ENCODE results near the gene TPH2. TPM values are rescaled to one million over a fixed set of nuclear protein-coding genes. Genes with fewer than 3 reads are reported as not detected.

The TPH2 gene
- polyA plus RNA-seq, 4 donors = 0.03 TPM; not detected in 3

- DNase-seq = no peak
- 83 to 91% (median 86%) methylated on average over 1 of the region's 1 CpG for WGBS, 3 donors
- Histone ChIP-seq H3K9me3 (ENCODE audit: control insufficient read depth in 2 of 2, insufficient read depth in 1 of 2, low read depth in 1 of 2, low read length in 1 of 2) (no peaks in the 10 kb centered on the region), H3K36me3 (ENCODE audit: control insufficient read depth in 3 of 3, insufficient read depth in 2 of 3, low read depth in 1 of 3, low read length in 3 of 3) (no peaks in the 10 kb centered on the region), H3K27me3 (ENCODE audit: control insufficient read depth in 3 of 3, insufficient read depth in 3 of 3, low read length in 3 of 3) (peaks cover 0 to 4% (median 0%) of the 10 kb centered on the region in 3 donors), H3K4me1 (ENCODE audit: control insufficient read depth in 3 of 3, insufficient read depth in 2 of 3, low read depth in 1 of 3, low read length in 2 of 3) (no peaks in the 10 kb centered on the region), H3K4me3 (ENCODE audit: low read depth in 1 of 3, low read length in 3 of 3) (no peak overlapping the region), H3K27ac (ENCODE audit: low read depth in 1 of 3, low read length in 2 of 3) (no peak overlapping the region)
- FAIRE-seq = no peak
Observed at GRCh38 chr12:71969330-71969729, 30.7 kb downstream of the TPH2 start.

GRCh38 chr12:71970031-71970430 is 31.4 kb downstream of the TPH2 start:
- H3K27me3 ChIP-seq (ENCODE audit: control insufficient read depth in 3 of 3, insufficient read depth in 3 of 3, low read length in 3 of 3) = peaks cover 0 to 4% (median 0%) of the 10 kb centered on the region in 3 donors
- no peak for FAIRE-seq
- DNase-seq = no peak
- no peaks in the 10 kb centered on the region for H3K36me3 ChIP-seq (ENCODE audit: control insufficient read depth in 3 of 3, insufficient read depth in 2 of 3, low read depth in 1 of 3, low read length in 3 of 3)
- no peak overlapping the region for H3K27ac ChIP-seq (ENCODE audit: low read depth in 1 of 3, low read length in 2 of 3)
- 55 to 68% (median 58%) methylated on average over 5 of the region's 5 CpGs for WGBS, 3 donors
- no peaks in the 10 kb centered on the region for H3K9me3 ChIP-seq (ENCODE audit: control insufficient read depth in 2 of 2, insufficient read depth in 1 of 2, low read depth in 1 of 2, low read length in 1 of 2)
- no peaks in the 10 kb centered on the region for H3K4me1 ChIP-seq (ENCODE audit: control insufficient read depth in 3 of 3, insufficient read depth in 2 of 3, low read depth in 1 of 3, low read length in 2 of 3)
- H3K4me3 ChIP-seq (ENCODE audit: low read depth in 1 of 3, low read length in 3 of 3) = no peak overlapping the region

- H3K36me3 ChIP-seq (ENCODE audit: control insufficient read depth in 3 of 3, insufficient read depth in 2 of 3, low read depth in 1 of 3, low read length in 3 of 3) = no peaks in the 10 kb centered on the region
- FAIRE-seq (no peak), DNase-seq (no peak)
- H3K27ac ChIP-seq (ENCODE audit: low read depth in 1 of 3, low read length in 2 of 3) = no peak overlapping the region
- H3K9me3 ChIP-seq (ENCODE audit: control insufficient read depth in 2 of 2, insufficient read depth in 1 of 2, low read depth in 1 of 2, low read length in 1 of 2) = no peaks in the 10 kb centered on the region
- peaks cover 0 to 4% (median 0%) of the 10 kb centered on the region in 3 donors for H3K27me3 ChIP-seq (ENCODE audit: control insufficient read depth in 3 of 3, insufficient read depth in 3 of 3, low read length in 3 of 3)
- no peaks in the 10 kb centered on the region for H3K4me1 ChIP-seq (ENCODE audit: control insufficient read depth in 3 of 3, insufficient read depth in 2 of 3, low read depth in 1 of 3, low read length in 2 of 3)
- 52 to 64% (median 59%) methylated on average over 4 of the region's 4 CpGs for WGBS, 3 donors
- H3K4me3 ChIP-seq (ENCODE audit: low read depth in 1 of 3, low read length in 3 of 3) = no peak overlapping the region
Observed at GRCh38 chr12:71972441-71973074, 33.9 kb downstream of the TPH2 start.

- DNase-seq (no peak), FAIRE-seq (no peak)
- Histone ChIP-seq H3K9me3 (ENCODE audit: control insufficient read depth in 2 of 2, insufficient read depth in 1 of 2, low read depth in 1 of 2, low read length in 1 of 2) (no peaks in the 10 kb centered on the region), H3K4me3 (ENCODE audit: low read depth in 1 of 3, low read length in 3 of 3) (no peak overlapping the region), H3K27me3 (ENCODE audit: control insufficient read depth in 3 of 3, insufficient read depth in 3 of 3, low read length in 3 of 3) (no peaks in the 10 kb centered on the region), H3K27ac (ENCODE audit: low read depth in 1 of 3, low read length in 2 of 3) (no peak overlapping the region), H3K36me3 (ENCODE audit: control insufficient read depth in 3 of 3, insufficient read depth in 2 of 3, low read depth in 1 of 3, low read length in 3 of 3) (no peaks in the 10 kb centered on the region), H3K4me1 (ENCODE audit: control insufficient read depth in 3 of 3, insufficient read depth in 2 of 3, low read depth in 1 of 3, low read length in 2 of 3) (no peaks in the 10 kb centered on the region)
- 62 to 85% (median 71%) methylated on average over 4 of the region's 4 CpGs for WGBS, 3 donors
Observed at GRCh38 chr12:71973687-71974086, 35.0 kb downstream of the TPH2 start.

GRCh38 chr12:71980538-71980937 is 41.9 kb downstream of the TPH2 start:
- WGBS, 3 donors = 31 to 46% (median 45%) methylated on average over 2 of the region's 2 CpGs
- H3K9me3 ChIP-seq (ENCODE audit: control insufficient read depth in 2 of 2, insufficient read depth in 1 of 2, low read depth in 1 of 2, low read length in 1 of 2) = no peaks in the 10 kb centered on the region
- DNase-seq (no peak), FAIRE-seq (no peak)
- H3K4me3 ChIP-seq (ENCODE audit: low read depth in 1 of 3, low read length in 3 of 3) = no peak overlapping the region
- H3K27ac ChIP-seq (ENCODE audit: low read depth in 1 of 3, low read length in 2 of 3) = no peak overlapping the region
- no peaks in the 10 kb centered on the region for H3K36me3 ChIP-seq (ENCODE audit: control insufficient read depth in 3 of 3, insufficient read depth in 2 of 3, low read depth in 1 of 3, low read length in 3 of 3)
- H3K4me1 ChIP-seq (ENCODE audit: control insufficient read depth in 3 of 3, insufficient read depth in 2 of 3, low read depth in 1 of 3, low read length in 2 of 3) = no peaks in the 10 kb centered on the region
- H3K27me3 ChIP-seq (ENCODE audit: control insufficient read depth in 3 of 3, insufficient read depth in 3 of 3, low read length in 3 of 3) = no peaks in the 10 kb centered on the region

- DNase-seq (no peak), FAIRE-seq (no peak)
- Histone ChIP-seq H3K36me3 (ENCODE audit: control insufficient read depth in 3 of 3, insufficient read depth in 2 of 3, low read depth in 1 of 3, low read length in 3 of 3) (no peaks in the 10 kb centered on the region), H3K4me1 (ENCODE audit: control insufficient read depth in 3 of 3, insufficient read depth in 2 of 3, low read depth in 1 of 3, low read length in 2 of 3) (no peaks in the 10 kb centered on the region), H3K27ac (ENCODE audit: low read depth in 1 of 3, low read length in 2 of 3) (no peak overlapping the region), H3K27me3 (ENCODE audit: control insufficient read depth in 3 of 3, insufficient read depth in 3 of 3, low read length in 3 of 3) (no peaks in the 10 kb centered on the region), H3K9me3 (ENCODE audit: control insufficient read depth in 2 of 2, insufficient read depth in 1 of 2, low read depth in 1 of 2, low read length in 1 of 2) (no peaks in the 10 kb centered on the region), H3K4me3 (ENCODE audit: low read depth in 1 of 3, low read length in 3 of 3) (no peak overlapping the region)
- WGBS, 3 donors = 90 to 94% (median 91%) methylated on average over 1 of the region's 1 CpG
Observed at GRCh38 chr12:71981149-71981548, 42.5 kb downstream of the TPH2 start.

GRCh38 chr12:71994715-71995114 is 56.1 kb downstream of the TPH2 start:
- no peak overlapping the region for H3K4me3 ChIP-seq (ENCODE audit: low read depth in 1 of 3, low read length in 3 of 3)
- WGBS, 3 donors = 28 to 34% (median 32%) methylated on average over 2 of the region's 2 CpGs
- no peak overlapping the region for H3K27ac ChIP-seq (ENCODE audit: low read depth in 1 of 3, low read length in 2 of 3)
- DNase-seq = no peak
- no peak for FAIRE-seq
- no peaks in the 10 kb centered on the region for H3K4me1 ChIP-seq (ENCODE audit: control insufficient read depth in 3 of 3, insufficient read depth in 2 of 3, low read depth in 1 of 3, low read length in 2 of 3)
- H3K27me3 ChIP-seq (ENCODE audit: control insufficient read depth in 3 of 3, insufficient read depth in 3 of 3, low read length in 3 of 3) = no peaks in the 10 kb centered on the region
- no peaks in the 10 kb centered on the region for H3K9me3 ChIP-seq (ENCODE audit: control insufficient read depth in 2 of 2, insufficient read depth in 1 of 2, low read depth in 1 of 2, low read length in 1 of 2)
- no peaks in the 10 kb centered on the region for H3K36me3 ChIP-seq (ENCODE audit: control insufficient read depth in 3 of 3, insufficient read depth in 2 of 3, low read depth in 1 of 3, low read length in 3 of 3)

GRCh38 chr12:71999795-72000194 is 61.1 kb downstream of the TPH2 start:
- no peak overlapping the region for H3K27ac ChIP-seq (ENCODE audit: low read depth in 1 of 3, low read length in 2 of 3)
- H3K9me3 ChIP-seq (ENCODE audit: control insufficient read depth in 2 of 2, insufficient read depth in 1 of 2, low read depth in 1 of 2, low read length in 1 of 2) = no peaks in the 10 kb centered on the region
- H3K36me3 ChIP-seq (ENCODE audit: control insufficient read depth in 3 of 3, insufficient read depth in 2 of 3, low read depth in 1 of 3, low read length in 3 of 3) = no peaks in the 10 kb centered on the region
- DNase-seq = peak in 1 of 2 donors; percentile 2
- no peaks in the 10 kb centered on the region for H3K4me1 ChIP-seq (ENCODE audit: control insufficient read depth in 3 of 3, insufficient read depth in 2 of 3, low read depth in 1 of 3, low read length in 2 of 3)
- peaks cover 0 to 2% (median 0%) of the 10 kb centered on the region in 3 donors for H3K27me3 ChIP-seq (ENCODE audit: control insufficient read depth in 3 of 3, insufficient read depth in 3 of 3, low read length in 3 of 3)
- no peak for FAIRE-seq
- H3K4me3 ChIP-seq (ENCODE audit: low read depth in 1 of 3, low read length in 3 of 3) = no peak overlapping the region
- 9 to 47% (median 14%) methylated on average over 1 of the region's 1 CpG for WGBS, 3 donors
